PC-9 (cell line): Measurements from ENCODE around the gene MVP. TPM values are rescaled to one million over a fixed set of nuclear protein-coding genes. Genes with fewer than 3 reads are reported as not detected.

Experiments
- BruUV-seq: library from RNA; stranded (reverse); fragments of 400-500 nt; replicated peaks from 2 replicates; lab custom pipeline; 2021; lab: Mats Ljungman, UMichigan
- CTCF ChIA-PET: fragments of 300-600 bp; sonication (Branson Sonifier 250); formaldehyde crosslinking; loops from one replicate; lab custom pipeline; 2022; ENCODE audit warnings: antibody characterized with exemption; lab: Charles Lee
- POLR2A ChIA-PET: fragments of 300-600 bp; sonication (Branson Sonifier 250); formaldehyde crosslinking; loops from one replicate; lab custom pipeline; 2022; ENCODE audit warnings: antibody characterized with exemption; ENCODE audit not compliant: unreplicated experiment; lab: Charles Lee
- DNase-seq, 2 experiments: peaks; one replicate each; pipeline versions ENCODE4 v3.0.0 to v3.0.0-alpha.2; 2015 to 2022; ENCODE audit warnings: mixed read lengths in 1 of 2
- H2AFZ ChIP-seq: fragments of 200-600 bp; sonication (generic); 2 replicates; pipeline ENCODE4 v1.8.1; 2017; ENCODE audit warnings: antibody characterized with exemption
- H3F3A ChIP-seq: fragments of 200-600 bp; sonication (generic); 2 replicates; pipeline ENCODE4 v1.8.1; 2017; ENCODE audit warnings: antibody characterized with exemption, mild to moderate bottlenecking, low read depth; ENCODE audit not compliant: insufficient read depth
- H3K27ac ChIP-seq: fragments of 200-600 bp; sonication (generic); 2 replicates; pipeline ENCODE4 v1.6.1; 2016; ENCODE audit warnings: mixed run types
- H3K27me3 ChIP-seq: fragments of 200-600 bp; sonication (generic); 2 replicates; pipeline ENCODE4 v1.6.1; 2016; ENCODE audit warnings: low read depth, mixed run types; ENCODE audit not compliant: insufficient read depth
- H3K36me3 ChIP-seq: fragments of 200-600 bp; sonication (generic); 2 replicates; pipeline ENCODE4 v1.6.1; 2016; ENCODE audit warnings: low read depth, mixed run types
- H3K4me1 ChIP-seq: fragments of 200-600 bp; sonication (generic); replicated peaks from 2 replicates; pipeline ENCODE4 v1.6.1; 2016; ENCODE audit warnings: mixed run types; ENCODE audit not compliant: insufficient read depth
- H3K4me2 ChIP-seq: fragments of 200-600 bp; sonication (generic); 2 replicates; pipeline ENCODE4 v1.6.1; 2017; ENCODE audit warnings: mixed run types
- H3K4me3 ChIP-seq: fragments of 200-600 bp; sonication (generic); 2 replicates; pipeline ENCODE4 v1.6.1; 2016; ENCODE audit warnings: mixed run types
- H3K79me2 ChIP-seq: fragments of 200-600 bp; sonication (generic); 2 replicates; pipeline ENCODE4 v1.6.1; 2017; ENCODE audit warnings: low read depth, mixed run types
- H3K9me2 ChIP-seq: fragments of 200-600 bp; sonication (generic); 2 replicates; pipeline ENCODE4 v1.8.1; 2017; ENCODE audit warnings: mild to moderate bottlenecking; ENCODE audit not compliant: insufficient read depth
- H3K9me3 ChIP-seq: fragments of 200-600 bp; sonication (generic); 2 replicates; pipeline ENCODE4 v1.8.1; 2016; ENCODE audit warnings: low read depth; ENCODE audit not compliant: insufficient read depth
- H4K20me1 ChIP-seq: fragments of 200-600 bp; sonication (generic); 2 replicates; pipeline ENCODE4 v1.8.1; 2017; ENCODE audit not compliant: insufficient read depth
- CTCF ChIP-seq: fragments of 200-600 bp; sonication (generic); conservative IDR thresholded peaks from 2 replicates; pipeline ENCODE4 v1.6.1; 2017; ENCODE audit warnings: mixed run types, antibody characterized with exemption, mild to moderate bottlenecking, moderate library complexity
- EZH2 ChIP-seq: fragments of 200-600 bp; sonication (generic); IDR thresholded peaks from 2 replicates; pipeline ENCODE4 v1.8.0; 2017; ENCODE audit warnings: antibody characterized with exemption, low read depth
- intact Hi-C: fragments of 100-400 bp; cut with micrococcal nuclease; formaldehyde crosslinking; loops from one replicate; pipeline ENCODE4 v1.10.0; 2022; ENCODE audit not compliant: unreplicated experiment
- total RNA-seq: library from RNA; stranded (reverse); gene quantifications from 2 replicates; pipeline ENCODE4 v1.2.3, GENCODE V29; 2021

MVP gene
- total RNA-seq, 1 experiment from 2014 or later: 208 TPM

DNA sequence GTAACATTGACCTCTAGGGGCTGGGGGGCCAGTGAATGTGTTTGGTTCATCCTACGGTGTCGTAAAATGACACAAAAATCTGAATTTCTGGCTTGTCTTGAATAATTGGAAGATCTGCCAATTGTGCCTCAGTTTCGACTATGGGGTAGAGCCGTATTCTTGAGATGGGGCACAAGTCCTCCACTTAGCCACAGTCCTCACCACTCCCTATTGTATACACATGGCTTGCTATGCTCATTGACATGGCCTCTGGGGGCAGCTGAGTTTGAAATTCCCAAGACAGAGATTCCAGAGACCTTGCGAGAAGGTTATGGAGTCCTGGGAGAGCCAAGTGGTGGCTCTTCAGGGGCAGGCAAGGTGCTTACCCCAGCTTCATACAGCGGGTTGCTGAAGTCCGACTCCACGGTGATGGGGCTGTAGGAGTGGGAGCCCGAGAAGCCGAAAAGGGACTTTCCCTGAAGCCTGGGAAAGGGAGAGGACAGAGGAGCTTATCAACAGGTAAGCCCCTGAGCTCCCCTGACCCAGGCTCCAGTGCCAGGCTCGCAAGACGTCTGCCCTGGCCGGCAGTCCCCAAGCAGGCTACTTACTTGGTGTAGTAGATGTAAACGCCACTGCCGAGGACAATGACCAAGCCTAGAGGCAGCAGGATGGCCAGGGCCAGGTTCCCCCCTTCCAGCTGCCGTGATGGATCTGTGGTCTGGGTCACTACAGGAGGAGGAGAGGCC lies 51.7 kb downstream of the MVP start:
- Histone ChIP-seq H3K4me3 (no peak overlapping the region), H4K20me1 (no peaks in the 10 kb centered on the region), H3F3A (peaks cover 9% of the 10 kb centered on the region; the same call in 1 of the 2 replicates), H3K4me2 (no peak overlapping the region), H3K27ac (no peak overlapping the region), H2AFZ (no peak overlapping the region), H3K79me2 (no peaks in the 10 kb centered on the region), H3K9me3 (no peaks in the 10 kb centered on the region), H3K9me2 (no peaks in the 10 kb centered on the region), H3K4me1 (no peaks in the 10 kb centered on the region), H3K36me3 (no peaks in the 10 kb centered on the region), H3K27me3 (no peaks in the 10 kb centered on the region)
- no peak for TF ChIP-seq EZH2
- TF ChIP-seq CTCF: no peak
- BruUV-seq: no TSS peak
- POLR2A ChIA-PET: no interaction called here
- CTCF ChIA-PET: no interaction called here
- no peak for DNase-seq
- intact Hi-C loops: no loop called here

DNA sequence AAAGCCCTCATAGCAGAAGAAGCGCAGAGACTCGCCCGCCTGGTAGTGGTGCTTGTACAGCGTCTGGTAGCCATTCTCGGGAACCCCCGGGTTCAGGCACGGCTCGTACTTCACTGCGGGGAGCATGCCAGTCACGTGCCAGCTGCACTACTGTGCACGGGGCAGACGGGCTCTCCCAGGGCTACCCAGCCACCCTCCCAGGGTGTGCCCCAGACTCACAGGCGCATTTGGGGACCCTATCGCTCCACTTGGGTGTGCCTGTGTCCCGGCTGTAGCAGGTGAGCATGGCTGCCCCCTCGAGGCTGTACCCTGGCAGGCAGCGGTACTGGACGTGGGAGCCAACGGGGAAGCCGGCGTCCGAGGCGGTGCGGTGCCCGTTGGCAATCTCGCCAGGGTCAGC lies 53.1 kb downstream of the MVP start:
- no peak for DNase-seq
- no TSS peak for BruUV-seq
- no peaks in the 10 kb centered on the region for H4K20me1 ChIP-seq
- no peaks in the 10 kb centered on the region for H3K9me2 ChIP-seq
- H3K4me1 ChIP-seq: no peaks in the 10 kb centered on the region
- no peaks in the 10 kb centered on the region for H3K9me3 ChIP-seq
- intact Hi-C loops: no loop called here
- H3K27me3 ChIP-seq: no peaks in the 10 kb centered on the region
- no peak overlapping the region for H2AFZ ChIP-seq
- H3K4me3 ChIP-seq: no peak overlapping the region
- TF ChIP-seq CTCF (no peak), EZH2 (no peak)
- H3K4me2 ChIP-seq: no peak overlapping the region
- ChIA-PET POLR2A (no interaction called here), CTCF (no interaction called here)
- H3K27ac ChIP-seq: no peak overlapping the region
- H3F3A ChIP-seq: peaks cover 13% of the 10 kb centered on the region; the same call in 1 of the 2 replicates
- no peaks in the 10 kb centered on the region for H3K36me3 ChIP-seq
- H3K79me2 ChIP-seq: no peaks in the 10 kb centered on the region

- no peak overlapping the region for H3K4me3 ChIP-seq
- H3K27me3 ChIP-seq: no peaks in the 10 kb centered on the region
- TF ChIP-seq EZH2 (no peak), CTCF (no peak)
- H2AFZ ChIP-seq: no peak overlapping the region
- no peaks in the 10 kb centered on the region for H3K9me3 ChIP-seq
- H3K4me2 ChIP-seq: no peak overlapping the region
- ChIA-PET CTCF (interaction anchor here (0.7 kb wide), 1 partner anchor 24 kb away, joined by 5 read pairs; the partner anchor contains the start of gene SEZ6L2), POLR2A (no interaction called here)
- H3K9me2 ChIP-seq: no peaks in the 10 kb centered on the region
- no peaks in the 10 kb centered on the region for H3K79me2 ChIP-seq
- H3K27ac ChIP-seq: no peak overlapping the region
- H3K4me1 ChIP-seq: no peaks in the 10 kb centered on the region
- intact Hi-C loops: no loop called here
- no TSS peak for BruUV-seq
- no peaks in the 10 kb centered on the region for H3K36me3 ChIP-seq
- no peaks in the 10 kb centered on the region for H4K20me1 ChIP-seq
- DNase-seq: no peak
- peaks cover 13% of the 10 kb centered on the region; the same call in 1 of the 2 replicates for H3F3A ChIP-seq
Observed at GRCh38 chr16:29875206-29875605, 54.9 kb downstream of the MVP start.
